Measurements from ENCODE around the gene TBX6.
A peak's percentile ranks its signal among the peaks of the same experiment; 100 is the strongest.
"Not testable (repeated sequence)": the region's sequence is repeated elsewhere in the genome, so short reads cannot be mapped to it uniquely, and the experiment has no call there.

The TBX6 gene

DNA sequence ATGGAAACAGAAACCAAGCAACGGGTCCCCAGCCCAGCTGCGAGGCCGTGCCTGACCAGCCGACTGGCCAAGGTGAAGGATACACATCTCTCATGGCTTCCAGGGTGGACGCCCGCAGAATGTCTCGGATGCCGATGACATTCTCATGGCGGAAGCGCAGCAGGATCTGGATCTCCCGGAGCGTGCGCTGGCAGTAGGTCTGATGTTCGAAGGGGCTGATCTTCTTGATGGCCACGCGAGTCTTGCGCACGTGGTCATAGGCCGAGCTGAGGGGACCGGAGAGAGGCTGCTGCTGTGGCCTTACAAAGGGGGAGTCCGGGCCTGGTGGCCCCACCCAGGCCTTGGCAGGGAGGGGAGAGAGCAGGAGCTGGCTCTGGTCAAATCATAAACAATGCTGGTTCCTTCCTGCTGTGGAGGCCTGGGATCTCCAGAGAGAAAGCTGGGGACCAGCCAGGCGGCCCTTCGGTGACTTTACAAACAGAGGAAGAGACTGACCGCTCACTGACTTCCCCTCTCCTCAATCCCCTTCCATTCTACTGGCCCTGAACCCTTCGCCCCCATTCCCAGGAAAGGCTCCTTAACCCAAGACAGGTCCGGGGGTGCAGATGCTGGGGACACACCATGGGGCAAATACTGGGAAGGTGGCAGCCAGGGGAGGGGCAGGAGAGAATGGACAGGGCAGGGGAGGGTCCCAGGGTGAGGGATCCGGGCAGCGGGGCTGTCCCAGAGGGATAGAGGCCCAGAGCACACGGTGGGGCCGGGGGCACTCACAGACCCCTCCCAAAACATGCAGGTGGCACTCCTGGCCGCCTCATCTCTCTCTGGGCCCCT, 30.2 kb upstream of the TBX6 start:
- peak overlapping the region; percentile 78 for H3K4me3 ChIP-seq (ENCODE audit: low read length)
- peak overlapping the region; percentile 83 for H3K9ac ChIP-seq (ENCODE audit: low read length)
- H3K4me1 ChIP-seq (ENCODE audit: control insufficient read depth, insufficient read depth, low read length), result peaks cover 26% of the 10 kb centered on the region
- H3K9me3 ChIP-seq (ENCODE audit: control insufficient read depth, low read length), result no peaks in the 10 kb centered on the region
- H3K27me3 ChIP-seq (replicated peaks; ENCODE audit: control insufficient read depth, insufficient read depth, low read length), result no peaks in the 10 kb centered on the region
- DNase-seq (ENCODE audit: low read depth), result no peak
- peaks cover 22% of the 10 kb centered on the region for H3K36me3 ChIP-seq (ENCODE audit: control insufficient read depth, insufficient read depth, low read length, severe bottlenecking)

GRCh38 chr16:30120340-30121105, 28.8 kb upstream of the TBX6 start:
- no peak for DNase-seq (ENCODE audit: low read depth)
- H3K4me1 ChIP-seq (ENCODE audit: control insufficient read depth, insufficient read depth, low read length), result peaks cover 26% of the 10 kb centered on the region
- peaks cover 30% of the 10 kb centered on the region for H3K36me3 ChIP-seq (ENCODE audit: control insufficient read depth, insufficient read depth, low read length, severe bottlenecking)
- no peak overlapping the region for H3K9ac ChIP-seq (ENCODE audit: low read length)
- no peaks in the 10 kb centered on the region for H3K27me3 ChIP-seq (replicated peaks; ENCODE audit: control insufficient read depth, insufficient read depth, low read length)
- H3K4me3 ChIP-seq (ENCODE audit: low read length), result no peak overlapping the region
- no peaks in the 10 kb centered on the region for H3K9me3 ChIP-seq (ENCODE audit: control insufficient read depth, low read length)

DNA sequence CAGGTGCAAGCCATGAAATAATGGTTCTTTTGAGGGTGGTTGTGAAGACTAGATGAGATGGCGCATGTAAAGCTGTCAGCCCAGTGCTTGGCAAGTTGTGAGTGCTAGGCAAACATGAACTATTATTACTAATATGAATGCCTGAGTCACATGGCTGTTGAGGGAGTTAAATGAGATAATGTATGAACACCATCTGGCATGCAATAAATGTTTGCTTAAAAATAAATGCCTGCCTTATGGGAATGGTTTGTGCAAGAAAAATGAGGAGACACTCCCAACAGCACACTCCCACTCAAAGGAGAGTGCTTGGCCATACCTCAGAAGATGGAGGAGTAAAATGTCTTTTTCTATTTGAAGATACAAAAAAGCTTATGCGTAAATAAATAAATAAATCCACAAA, 27.7 kb upstream of the TBX6 start:
- DNase-seq (ENCODE audit: low read depth), result no peak
- Histone ChIP-seq H3K36me3 (ENCODE audit: control insufficient read depth, insufficient read depth, low read length, severe bottlenecking) (peaks cover 36% of the 10 kb centered on the region), H3K4me3 (ENCODE audit: low read length) (no peak overlapping the region), H3K4me1 (ENCODE audit: control insufficient read depth, insufficient read depth, low read length) (peaks cover 24% of the 10 kb centered on the region), H3K27me3 (replicated peaks; ENCODE audit: control insufficient read depth, insufficient read depth, low read length) (no peaks in the 10 kb centered on the region), H3K9me3 (ENCODE audit: control insufficient read depth, low read length) (no peaks in the 10 kb centered on the region), H3K9ac (ENCODE audit: low read length) (no peak overlapping the region)

GRCh38 chr16:30117768-30118167, 26.0 kb upstream of the TBX6 start:
- peaks cover 36% of the 10 kb centered on the region for H3K36me3 ChIP-seq (ENCODE audit: control insufficient read depth, insufficient read depth, low read length, severe bottlenecking)
- H3K9ac ChIP-seq (ENCODE audit: low read length), result no peak overlapping the region
- no peaks in the 10 kb centered on the region for H3K27me3 ChIP-seq (replicated peaks; ENCODE audit: control insufficient read depth, insufficient read depth, low read length)
- no peak overlapping the region for H3K4me3 ChIP-seq (ENCODE audit: low read length)
- no peak for DNase-seq (ENCODE audit: low read depth)
- peaks cover 25% of the 10 kb centered on the region for H3K4me1 ChIP-seq (ENCODE audit: control insufficient read depth, insufficient read depth, low read length)
- H3K9me3 ChIP-seq (ENCODE audit: control insufficient read depth, low read length), result no peaks in the 10 kb centered on the region

DNA sequence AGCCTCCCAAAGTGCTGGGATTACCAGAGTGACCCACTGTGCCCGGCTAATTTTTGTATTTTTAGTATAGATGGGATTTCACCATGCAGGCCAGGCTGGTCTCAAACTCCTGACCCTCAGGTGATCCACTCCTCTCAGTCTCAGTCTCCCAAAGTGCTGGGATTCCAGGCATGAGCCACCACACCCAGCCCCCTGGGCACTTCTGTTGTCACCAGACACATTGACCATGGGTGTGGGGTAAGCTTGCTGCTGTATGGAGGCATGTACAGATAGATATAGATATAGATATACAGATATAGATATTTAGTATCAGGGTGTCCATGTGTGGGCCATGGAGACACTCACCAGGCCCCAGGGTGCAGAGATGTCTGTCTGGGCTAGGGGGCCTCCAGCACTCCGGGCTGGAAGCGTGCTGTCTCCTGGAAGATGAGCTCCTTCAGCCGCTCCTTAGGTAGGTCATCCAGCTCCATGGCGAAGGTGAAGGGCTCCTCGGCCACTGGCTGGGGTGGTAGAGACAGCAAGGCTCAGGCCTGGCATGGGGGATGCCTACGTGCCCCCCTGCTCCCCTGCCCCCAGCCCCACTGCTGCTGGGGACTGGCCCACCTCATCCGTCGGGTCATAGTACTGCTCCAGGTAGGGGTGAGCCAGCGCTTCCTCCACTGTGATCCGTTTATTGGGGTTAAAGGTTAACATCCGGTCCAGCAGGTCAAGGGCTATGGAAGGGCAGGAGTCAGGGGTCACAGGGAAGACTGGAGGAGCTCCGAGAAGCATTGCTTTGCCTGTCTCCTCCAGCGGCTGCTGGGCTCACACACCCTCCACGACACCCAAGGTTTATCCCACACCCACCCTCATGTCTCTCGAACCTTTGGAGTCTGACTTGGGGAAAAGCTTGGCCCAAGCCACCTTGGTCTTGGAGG, 24.8 kb upstream of the TBX6 start:
- H3K9ac ChIP-seq (ENCODE audit: low read length), result no peak overlapping the region
- H3K4me3 ChIP-seq (ENCODE audit: low read length), result no peak overlapping the region
- H3K4me1 ChIP-seq (ENCODE audit: control insufficient read depth, insufficient read depth, low read length), result peaks cover 19% of the 10 kb centered on the region
- H3K9me3 ChIP-seq (ENCODE audit: control insufficient read depth, low read length), result no peaks in the 10 kb centered on the region
- no peaks in the 10 kb centered on the region for H3K27me3 ChIP-seq (replicated peaks; ENCODE audit: control insufficient read depth, insufficient read depth, low read length)
- peaks cover 36% of the 10 kb centered on the region for H3K36me3 ChIP-seq (ENCODE audit: control insufficient read depth, insufficient read depth, low read length, severe bottlenecking)
- no peak for DNase-seq (ENCODE audit: low read depth)

DNA sequence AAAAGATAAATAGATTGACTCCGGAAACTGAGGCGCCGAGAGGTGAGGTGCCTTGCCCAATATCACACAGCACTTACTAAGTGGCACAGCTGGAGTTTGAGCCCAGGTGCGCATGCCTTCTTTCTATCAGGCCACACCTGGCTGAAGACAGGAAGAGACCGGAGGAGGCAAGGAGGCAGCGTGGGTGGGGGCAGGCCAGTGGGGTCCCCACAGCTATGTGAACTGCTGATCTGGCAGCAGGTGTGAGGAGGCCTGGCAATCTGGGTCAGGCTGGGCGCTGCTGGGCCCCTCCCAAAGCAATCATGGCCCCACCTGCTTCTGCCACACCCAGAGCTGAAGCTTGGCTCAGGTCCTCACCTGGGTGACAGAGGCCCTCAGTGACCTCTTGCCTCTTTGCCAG, 23.5 kb upstream of the TBX6 start:
- H3K36me3 ChIP-seq (ENCODE audit: control insufficient read depth, insufficient read depth, low read length, severe bottlenecking), result peaks cover 42% of the 10 kb centered on the region
- no peak overlapping the region for H3K4me3 ChIP-seq (ENCODE audit: low read length)
- H3K9ac ChIP-seq (ENCODE audit: low read length), result peak overlapping the region; percentile 39

DNA sequence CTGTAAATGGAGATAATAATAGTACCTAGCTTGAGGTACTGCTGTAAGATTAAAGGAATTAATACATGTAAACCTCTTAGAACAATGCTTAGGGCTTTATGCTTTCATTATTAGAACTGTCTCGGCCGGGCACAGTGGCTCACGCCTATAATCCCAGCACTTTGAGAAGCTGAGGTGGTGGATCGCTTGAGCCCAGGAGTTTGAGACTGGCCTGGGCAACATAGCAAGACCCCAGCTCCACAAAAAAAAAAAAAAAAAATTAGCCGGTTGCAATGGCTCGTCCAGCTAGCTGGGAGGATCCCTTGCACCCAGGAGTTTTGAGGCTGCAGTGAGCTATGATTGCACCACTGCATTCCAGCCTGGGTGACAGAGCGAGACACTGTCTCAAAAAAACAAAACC, 23.1 kb upstream of the TBX6 start:
- H3K4me3 ChIP-seq (ENCODE audit: low read length); H3K9ac ChIP-seq (ENCODE audit: low read length): not testable (repeated sequence)

More for the DNA sequence above, 23.5 kb upstream of the TBX6 start:
- Histone ChIP-seq H3K27me3 (replicated peaks; ENCODE audit: control insufficient read depth, insufficient read depth, low read length) (no peaks in the 10 kb centered on the region), H3K9me3 (ENCODE audit: control insufficient read depth, low read length) (no peaks in the 10 kb centered on the region), H3K4me1 (ENCODE audit: control insufficient read depth, insufficient read depth, low read length) (peaks cover 14% of the 10 kb centered on the region)
- no peak for DNase-seq (ENCODE audit: low read depth)

DNA sequence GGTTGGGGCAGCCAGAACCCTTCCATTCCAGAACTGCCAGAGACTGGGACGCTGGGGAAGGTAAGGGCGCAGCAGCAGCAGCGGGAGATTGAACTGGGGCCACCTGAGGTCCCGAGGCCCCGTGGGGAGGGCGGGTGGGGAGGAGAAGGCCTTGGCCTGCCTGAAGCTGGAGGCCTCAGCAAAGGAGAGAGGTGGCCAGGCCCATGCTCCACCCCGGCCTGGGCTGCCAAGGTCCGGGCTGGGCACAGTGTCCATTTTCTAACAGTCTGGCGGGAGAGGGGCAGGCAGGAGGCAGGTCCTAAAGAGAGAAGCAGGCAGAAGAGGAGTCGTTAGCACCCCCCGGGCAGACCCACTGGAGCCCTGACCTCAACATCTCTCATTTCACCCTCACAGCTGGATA, 22.7 kb upstream of the TBX6 start:
- Histone ChIP-seq H3K9ac (ENCODE audit: low read length) (no peak overlapping the region), H3K27me3 (replicated peaks; ENCODE audit: control insufficient read depth, insufficient read depth, low read length) (no peaks in the 10 kb centered on the region), H3K4me3 (ENCODE audit: low read length) (no peak overlapping the region), H3K4me1 (ENCODE audit: control insufficient read depth, insufficient read depth, low read length) (peaks cover 14% of the 10 kb centered on the region), H3K36me3 (ENCODE audit: control insufficient read depth, insufficient read depth, low read length, severe bottlenecking) (peaks cover 43% of the 10 kb centered on the region), H3K9me3 (ENCODE audit: control insufficient read depth, low read length) (no peaks in the 10 kb centered on the region)
- no peak for DNase-seq (ENCODE audit: low read depth)

More for the DNA sequence above, 23.1 kb upstream of the TBX6 start:
- not testable (repeated sequence) for H3K9me3 ChIP-seq (ENCODE audit: control insufficient read depth, low read length); H3K27me3 ChIP-seq (replicated peaks; ENCODE audit: control insufficient read depth, insufficient read depth, low read length); DNase-seq (ENCODE audit: low read depth)
- H3K36me3 ChIP-seq (ENCODE audit: control insufficient read depth, insufficient read depth, low read length, severe bottlenecking), result peaks cover 44% of the 10 kb centered on the region
- peaks cover 14% of the 10 kb centered on the region for H3K4me1 ChIP-seq (ENCODE audit: control insufficient read depth, insufficient read depth, low read length)

GRCh38 chr16:30113711-30114333, 22.1 kb upstream of the TBX6 start:
- no peaks in the 10 kb centered on the region for H3K27me3 ChIP-seq (replicated peaks; ENCODE audit: control insufficient read depth, insufficient read depth, low read length)
- DNase-seq (ENCODE audit: low read depth), result no peak
- peaks cover 39% of the 10 kb centered on the region for H3K36me3 ChIP-seq (ENCODE audit: control insufficient read depth, insufficient read depth, low read length, severe bottlenecking)
- H3K4me1 ChIP-seq (ENCODE audit: control insufficient read depth, insufficient read depth, low read length), result peaks cover 14% of the 10 kb centered on the region
- no peaks in the 10 kb centered on the region for H3K9me3 ChIP-seq (ENCODE audit: control insufficient read depth, low read length)
- H3K9ac ChIP-seq (ENCODE audit: low read length), result peak overlapping the region; percentile 39
- no peak overlapping the region for H3K4me3 ChIP-seq (ENCODE audit: low read length)

DNA sequence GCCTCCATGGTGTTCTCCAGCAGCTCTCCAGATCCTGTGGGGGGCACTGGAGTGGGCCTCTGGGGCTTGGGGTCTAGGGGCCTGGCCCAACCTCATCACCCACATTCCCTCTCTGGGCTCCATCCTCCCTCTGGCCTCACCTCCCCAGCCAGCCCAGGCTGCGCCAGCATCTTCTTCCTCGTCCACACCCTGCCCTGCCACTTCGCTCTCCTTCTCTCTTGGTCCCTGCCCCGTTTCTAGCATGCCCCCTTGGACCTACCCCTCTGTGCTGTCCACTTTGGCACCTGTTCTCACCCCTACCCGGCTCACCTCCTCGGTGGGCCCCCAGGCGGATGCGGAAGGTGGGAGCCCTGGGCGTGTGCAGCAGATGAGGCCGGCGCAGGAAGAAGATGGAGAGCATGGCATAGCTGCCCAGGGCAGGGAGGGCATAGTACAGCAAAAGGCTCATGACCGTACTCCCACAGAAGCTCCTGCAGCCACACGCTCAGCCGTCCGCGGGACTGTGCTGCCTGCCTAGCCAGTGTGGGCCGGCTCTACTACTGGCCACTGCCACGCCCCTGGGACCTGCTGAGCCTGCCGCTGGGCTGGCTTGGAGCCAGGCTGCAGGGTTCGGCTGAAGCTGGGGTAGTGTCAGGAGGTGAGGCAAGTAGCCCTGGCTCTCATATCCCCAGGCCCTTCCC, 21.4 kb upstream of the TBX6 start, which contains the start of gene GDPD3:
Gene GDPD3, minus strand, starts transcription at position 507 of the 680 bp plus-strand sequence. Its CDS starts 59 bp downstream, at position 448.
- no peak within 1 kb of the TSS for H3K4me3 ChIP-seq (ENCODE audit: low read length)
- H3K27me3 ChIP-seq (replicated peaks; ENCODE audit: control insufficient read depth, insufficient read depth, low read length), result no peaks in the 10 kb centered on the region
- no peaks in the 10 kb centered on the region for H3K9me3 ChIP-seq (ENCODE audit: control insufficient read depth, low read length)
- H3K9ac ChIP-seq (ENCODE audit: low read length), result peak within 1 kb of the TSS; percentile 39
- H3K4me1 ChIP-seq (ENCODE audit: control insufficient read depth, insufficient read depth, low read length), result peaks cover 14% of the 10 kb centered on the region
- no peak for DNase-seq (ENCODE audit: low read depth)
- H3K36me3 ChIP-seq (ENCODE audit: control insufficient read depth, insufficient read depth, low read length, severe bottlenecking), result peaks cover 35% of the 10 kb centered on the region

Measured in adipocyte (in vitro differentiated cells).